Measurements from ENCODE around the gene BTG2.

- TF ChIP-seq CTCF (conservative IDR thresholded peaks at IDR 0.05; ENCODE audit: low read depth, low read length): no peak
- no peak for TF ChIP-seq EZH2 (IDR thresholded peaks at IDR 0.05; ENCODE audit: low read length, unreplicated experiment)
These were observed 25.3 kb upstream of the BTG2 start for GRCh38 chr1:203280061-203280460.

All from PC-3 (cell line).